ENCODE results near the gene EN2. TPM values are rescaled to one million over a fixed set of nuclear protein-coding genes. Genes with fewer than 3 reads are reported as not detected.

The EN2 gene
- polyA plus RNA-seq, 4 donors, result not detected

DNA sequence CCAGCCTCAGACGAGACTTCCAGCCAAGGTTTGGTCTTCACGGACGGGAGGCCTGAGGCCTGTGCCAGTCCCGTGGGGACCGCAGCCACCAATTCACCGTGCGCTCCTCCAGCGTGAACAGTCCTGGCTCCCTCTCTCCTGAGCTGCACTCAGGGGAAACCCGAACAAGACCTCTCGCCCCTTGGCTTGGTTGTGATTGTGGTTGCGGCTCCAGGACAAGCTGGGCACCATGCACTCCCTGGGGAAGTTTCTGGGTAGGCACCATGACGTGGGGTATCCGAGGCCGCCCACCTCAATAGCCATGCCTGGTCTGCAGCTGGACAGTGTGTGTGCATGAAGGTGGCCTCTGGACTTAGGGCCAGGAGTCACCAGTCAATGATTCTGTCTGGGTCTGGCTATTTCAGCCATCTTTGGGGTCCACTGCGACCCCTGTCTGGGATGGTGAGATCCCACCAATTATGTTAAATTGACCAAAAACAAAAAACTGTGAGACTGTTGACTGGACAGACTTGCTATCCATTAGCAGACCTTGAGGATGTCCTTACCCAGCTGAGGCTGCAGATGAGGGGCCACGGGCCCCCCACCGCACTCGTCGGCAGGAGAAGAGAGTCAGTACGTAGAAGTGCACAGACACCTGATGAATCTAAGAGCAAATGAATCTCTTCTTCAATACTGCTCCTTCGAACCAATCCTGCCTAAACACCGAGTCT is 33.5 kb upstream of the EN2 start:
- no peak overlapping the region for H3K27ac ChIP-seq (ENCODE audit: low read depth in 1 of 3, low read length in 2 of 3)
- H3K4me3 ChIP-seq (ENCODE audit: low read depth in 1 of 3, low read length in 3 of 3), result no peak overlapping the region
- H3K4me1 ChIP-seq (ENCODE audit: control insufficient read depth in 3 of 3, insufficient read depth in 2 of 3, low read depth in 1 of 3, low read length in 2 of 3), result no peaks in the 10 kb centered on the region
- WGBS, 3 donors, result 86 to 91% (median 90%) methylated on average over 22 of the region's 22 CpGs
- H3K27me3 ChIP-seq (ENCODE audit: control insufficient read depth in 3 of 3, insufficient read depth in 3 of 3, low read length in 3 of 3), result peaks cover 0 to 22% (median 10%) of the 10 kb centered on the region in 3 donors
- H3K9me3 ChIP-seq (ENCODE audit: control insufficient read depth in 2 of 2, insufficient read depth in 1 of 2, low read depth in 1 of 2, low read length in 1 of 2), result peaks cover 0 to 6% of the 10 kb centered on the region in 2 donors
- no peaks in the 10 kb centered on the region for H3K36me3 ChIP-seq (ENCODE audit: control insufficient read depth in 3 of 3, insufficient read depth in 2 of 3, low read depth in 1 of 3, low read length in 3 of 3)
- DNase-seq (no peak), FAIRE-seq (no peak)

DNA sequence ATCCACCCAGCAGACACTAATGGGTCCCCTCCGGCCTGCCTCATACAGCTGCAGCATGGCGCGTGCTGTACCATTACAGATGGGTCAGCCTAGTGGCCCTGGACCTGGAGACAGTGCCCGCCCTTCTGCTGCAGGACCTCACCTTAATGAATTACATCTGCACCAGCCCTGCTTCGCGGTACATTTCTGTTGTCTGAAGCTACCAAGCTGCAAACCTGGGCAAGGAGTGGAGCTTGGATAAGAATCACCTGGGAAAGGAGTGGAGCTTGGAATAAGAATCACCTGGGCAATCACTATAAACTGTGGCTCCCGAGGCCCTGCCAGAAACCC is 33.0 kb upstream of the EN2 start:
- DNase-seq (no peak), FAIRE-seq (no peak)
- Histone ChIP-seq H3K36me3 (ENCODE audit: control insufficient read depth in 3 of 3, insufficient read depth in 2 of 3, low read depth in 1 of 3, low read length in 3 of 3) (no peaks in the 10 kb centered on the region), H3K9me3 (ENCODE audit: control insufficient read depth in 2 of 2, insufficient read depth in 1 of 2, low read depth in 1 of 2, low read length in 1 of 2) (peaks cover 0 to 8% of the 10 kb centered on the region in 2 donors), H3K4me3 (ENCODE audit: low read depth in 1 of 3, low read length in 3 of 3) (no peak overlapping the region), H3K4me1 (ENCODE audit: control insufficient read depth in 3 of 3, insufficient read depth in 2 of 3, low read depth in 1 of 3, low read length in 2 of 3) (no peaks in the 10 kb centered on the region), H3K27me3 (ENCODE audit: control insufficient read depth in 3 of 3, insufficient read depth in 3 of 3, low read length in 3 of 3) (peaks cover 0 to 22% (median 15%) of the 10 kb centered on the region in 3 donors), H3K27ac (ENCODE audit: low read depth in 1 of 3, low read length in 2 of 3) (no peak overlapping the region)
- 68 to 87% (median 79%) methylated on average over 7 of the region's 7 CpGs for WGBS, 3 donors

DNA sequence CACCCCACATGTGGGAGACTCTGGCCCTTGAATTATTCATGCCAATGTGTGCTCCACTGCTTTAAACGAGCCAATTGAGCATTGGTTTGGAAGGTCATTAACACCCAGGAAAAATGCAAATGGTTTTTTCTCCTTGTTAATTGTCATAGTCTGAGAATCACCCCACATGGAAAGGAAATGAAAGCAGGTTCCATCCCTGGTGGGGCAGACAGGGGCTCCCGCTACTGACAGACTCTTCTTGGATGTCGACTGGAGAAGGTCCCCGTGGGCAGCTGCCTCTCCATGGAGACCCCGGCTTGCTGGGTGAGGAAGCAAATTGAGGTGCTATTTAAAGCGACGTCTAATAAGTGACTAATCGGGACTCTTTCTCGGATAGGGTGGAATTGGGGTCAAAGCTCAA is 32.0 kb upstream of the EN2 start:
- no peak for FAIRE-seq
- 22 to 57% (median 37%) methylated on average over 9 of the region's 9 CpGs for WGBS, 3 donors
- peak in 1 of 2 donors; percentile 13 for DNase-seq
- Histone ChIP-seq H3K4me1 (ENCODE audit: control insufficient read depth in 3 of 3, insufficient read depth in 2 of 3, low read depth in 1 of 3, low read length in 2 of 3) (no peaks in the 10 kb centered on the region), H3K4me3 (ENCODE audit: low read depth in 1 of 3, low read length in 3 of 3) (no peak overlapping the region), H3K9me3 (ENCODE audit: control insufficient read depth in 2 of 2, insufficient read depth in 1 of 2, low read depth in 1 of 2, low read length in 1 of 2) (peaks cover 0 to 8% of the 10 kb centered on the region in 2 donors), H3K27me3 (ENCODE audit: control insufficient read depth in 3 of 3, insufficient read depth in 3 of 3, low read length in 3 of 3) (peaks cover 0 to 25% (median 15%) of the 10 kb centered on the region in 3 donors), H3K27ac (ENCODE audit: low read depth in 1 of 3, low read length in 2 of 3) (no peak overlapping the region), H3K36me3 (ENCODE audit: control insufficient read depth in 3 of 3, insufficient read depth in 2 of 3, low read depth in 1 of 3, low read length in 3 of 3) (no peaks in the 10 kb centered on the region)

DNA sequence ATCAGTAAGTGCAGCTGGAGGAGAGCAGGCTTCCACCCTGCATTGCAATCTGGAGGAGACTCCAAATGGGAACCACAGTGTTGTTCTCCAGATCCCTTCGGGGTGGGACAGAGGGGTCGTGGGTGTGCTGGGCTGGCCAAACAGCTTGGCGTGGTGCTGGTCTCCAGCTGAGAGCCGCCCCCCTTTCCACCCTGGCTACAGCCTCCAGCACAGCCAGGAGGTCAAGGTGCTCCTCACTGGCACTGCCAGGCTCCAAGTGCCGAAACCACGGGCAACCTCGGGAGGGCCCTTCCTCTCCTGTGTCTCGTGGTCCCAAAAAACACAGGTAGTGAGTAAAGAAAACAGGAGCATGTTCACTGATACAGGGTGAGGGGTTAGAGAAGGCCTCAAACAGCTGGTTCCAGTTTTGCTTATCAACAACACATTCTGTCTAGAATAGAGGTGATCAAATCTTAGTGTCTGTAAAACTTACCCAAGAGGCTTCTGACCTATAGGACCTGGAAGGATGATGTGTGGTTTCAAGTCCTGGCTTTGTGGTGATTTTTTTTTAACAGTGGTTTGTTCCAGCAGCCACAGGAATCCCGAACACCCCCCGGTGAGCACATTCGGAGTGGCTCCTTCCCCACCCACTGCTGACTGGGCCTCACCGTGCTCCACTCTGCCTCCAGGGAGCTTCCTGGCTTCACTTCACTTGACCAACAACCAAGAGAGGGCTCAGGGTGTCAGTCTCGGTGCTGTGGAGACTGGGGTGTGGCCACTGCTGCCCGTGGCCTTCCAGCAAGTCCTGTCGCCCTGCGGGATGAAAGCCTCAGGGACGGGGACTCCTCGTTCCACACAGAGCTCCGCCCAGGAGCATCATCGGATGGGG is 31.2 kb upstream of the EN2 start:
- H3K36me3 ChIP-seq (ENCODE audit: control insufficient read depth in 3 of 3, insufficient read depth in 2 of 3, low read depth in 1 of 3, low read length in 3 of 3), result no peaks in the 10 kb centered on the region
- no peak overlapping the region for H3K27ac ChIP-seq (ENCODE audit: low read depth in 1 of 3, low read length in 2 of 3)
- no peak overlapping the region for H3K4me3 ChIP-seq (ENCODE audit: low read depth in 1 of 3, low read length in 3 of 3)
- WGBS, 3 donors, result 68 to 74% (median 72%) methylated on average over 20 of the region's 20 CpGs
- no peaks in the 10 kb centered on the region for H3K4me1 ChIP-seq (ENCODE audit: control insufficient read depth in 3 of 3, insufficient read depth in 2 of 3, low read depth in 1 of 3, low read length in 2 of 3)
- peaks cover 0 to 31% (median 15%) of the 10 kb centered on the region in 3 donors for H3K27me3 ChIP-seq (ENCODE audit: control insufficient read depth in 3 of 3, insufficient read depth in 3 of 3, low read length in 3 of 3)
- FAIRE-seq, result no peak
- peaks cover 0 to 8% of the 10 kb centered on the region in 2 donors for H3K9me3 ChIP-seq (ENCODE audit: control insufficient read depth in 2 of 2, insufficient read depth in 1 of 2, low read depth in 1 of 2, low read length in 1 of 2)
- no peak for DNase-seq

DNA sequence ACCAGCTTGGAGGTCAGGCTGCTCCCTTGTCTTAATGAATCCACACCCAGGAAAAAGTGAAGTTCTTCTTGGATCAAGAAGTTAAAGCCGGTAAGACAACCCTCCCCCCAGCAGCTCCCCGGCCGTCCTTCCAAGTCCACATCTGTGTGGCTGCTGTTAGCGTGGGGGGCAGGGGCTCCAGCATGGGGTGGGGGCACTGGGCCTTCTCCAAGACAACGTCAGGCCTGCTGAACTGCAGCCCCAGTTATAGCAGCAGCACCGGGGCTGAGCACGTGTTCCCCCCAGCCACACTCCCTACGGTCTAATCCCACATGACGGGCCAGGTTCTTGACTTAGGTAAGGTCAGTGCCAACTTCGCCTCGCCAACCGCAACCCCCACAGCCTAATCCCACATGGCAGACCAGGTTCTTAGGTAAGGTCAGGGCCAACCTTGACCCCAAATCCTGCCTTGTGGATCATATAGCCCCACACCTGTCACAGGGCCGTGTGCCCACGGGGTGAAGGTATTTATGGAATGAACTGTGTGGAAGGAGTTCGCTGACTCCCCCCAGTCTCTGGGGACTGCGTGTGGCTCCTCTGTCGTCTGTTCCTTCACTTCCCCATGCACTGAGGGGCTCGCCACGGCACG is 30.4 kb upstream of the EN2 start:
- DNase-seq (no peak), FAIRE-seq (no peak)
- WGBS, 3 donors, result 73 to 82% (median 75%) methylated on average over 20 of the region's 20 CpGs
- no peaks in the 10 kb centered on the region for H3K36me3 ChIP-seq (ENCODE audit: control insufficient read depth in 3 of 3, insufficient read depth in 2 of 3, low read depth in 1 of 3, low read length in 3 of 3)
- H3K27me3 ChIP-seq (ENCODE audit: control insufficient read depth in 3 of 3, insufficient read depth in 3 of 3, low read length in 3 of 3), result peaks cover 0 to 29% (median 15%) of the 10 kb centered on the region in 3 donors
- no peak overlapping the region for H3K4me3 ChIP-seq (ENCODE audit: low read depth in 1 of 3, low read length in 3 of 3)
- H3K9me3 ChIP-seq (ENCODE audit: control insufficient read depth in 2 of 2, insufficient read depth in 1 of 2, low read depth in 1 of 2, low read length in 1 of 2), result peaks cover 0 to 8% of the 10 kb centered on the region in 2 donors
- no peak overlapping the region for H3K27ac ChIP-seq (ENCODE audit: low read depth in 1 of 3, low read length in 2 of 3)
- H3K4me1 ChIP-seq (ENCODE audit: control insufficient read depth in 3 of 3, insufficient read depth in 2 of 3, low read depth in 1 of 3, low read length in 2 of 3), result no peaks in the 10 kb centered on the region

DNA sequence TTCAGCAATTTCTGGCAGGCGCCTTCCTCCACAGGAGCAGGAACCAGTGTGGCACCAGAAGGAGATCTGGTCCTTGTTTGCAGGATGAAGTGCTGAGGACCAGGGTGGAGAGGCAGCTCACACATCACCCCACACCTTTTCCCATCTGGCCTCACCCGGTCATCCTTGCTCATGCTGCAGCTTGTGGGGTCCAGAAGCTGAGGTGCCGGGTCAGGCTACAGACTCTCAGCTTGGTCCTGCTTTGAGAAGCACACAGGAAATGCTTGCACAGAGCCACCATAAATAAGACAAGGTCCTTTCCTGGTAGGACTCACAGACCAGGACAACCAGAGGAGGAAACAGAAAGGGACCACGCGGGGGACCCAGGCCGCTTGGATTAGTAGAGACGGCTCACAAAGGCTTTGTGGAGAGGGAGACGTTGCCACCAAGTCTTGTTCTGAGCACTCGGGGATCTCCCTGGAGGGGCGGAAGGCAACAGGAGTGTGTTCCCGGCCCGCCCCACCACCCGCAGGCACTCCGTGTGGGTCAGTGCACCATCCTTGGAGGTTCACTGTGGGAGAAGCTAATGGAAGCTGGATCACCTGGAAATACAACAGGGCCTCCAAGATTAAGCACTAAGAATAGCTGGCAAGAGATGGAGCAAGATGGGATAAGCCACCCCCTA is 29.6 kb upstream of the EN2 start:
- no peaks in the 10 kb centered on the region for H3K36me3 ChIP-seq (ENCODE audit: control insufficient read depth in 3 of 3, insufficient read depth in 2 of 3, low read depth in 1 of 3, low read length in 3 of 3)
- 85 to 91% (median 88%) methylated on average over 14 of the region's 14 CpGs for WGBS, 3 donors
- no peak overlapping the region for H3K27ac ChIP-seq (ENCODE audit: low read depth in 1 of 3, low read length in 2 of 3)
- H3K4me1 ChIP-seq (ENCODE audit: control insufficient read depth in 3 of 3, insufficient read depth in 2 of 3, low read depth in 1 of 3, low read length in 2 of 3), result no peaks in the 10 kb centered on the region
- FAIRE-seq, result no peak
- peaks cover 0 to 29% (median 17%) of the 10 kb centered on the region in 3 donors for H3K27me3 ChIP-seq (ENCODE audit: control insufficient read depth in 3 of 3, insufficient read depth in 3 of 3, low read length in 3 of 3)
- no peak for DNase-seq
- H3K4me3 ChIP-seq (ENCODE audit: low read depth in 1 of 3, low read length in 3 of 3), result no peak overlapping the region
- peaks cover 0 to 8% of the 10 kb centered on the region in 2 donors for H3K9me3 ChIP-seq (ENCODE audit: control insufficient read depth in 2 of 2, insufficient read depth in 1 of 2, low read depth in 1 of 2, low read length in 1 of 2)

DNA sequence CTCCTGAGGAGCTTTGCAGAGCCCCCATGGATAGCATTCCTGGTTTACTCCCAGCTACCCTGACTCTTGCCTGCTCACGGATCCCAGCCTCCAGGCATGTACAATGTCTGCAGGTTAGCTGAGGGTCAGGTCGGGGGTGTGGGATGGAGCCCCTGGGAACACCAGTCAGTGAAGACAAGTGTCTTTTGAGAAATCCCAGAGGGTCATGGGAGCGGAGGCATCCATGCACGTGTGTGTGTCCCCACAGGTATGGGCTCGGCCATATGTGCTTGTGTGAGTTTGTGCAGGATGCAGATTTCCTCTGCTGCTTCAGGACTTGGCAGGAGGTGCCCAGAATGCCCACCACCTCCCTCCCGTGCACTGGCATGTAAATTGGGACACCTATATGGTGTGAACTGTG is 28.3 kb upstream of the EN2 start:
- DNase-seq (no peak), FAIRE-seq (no peak)
- WGBS, 3 donors, result 58 to 72% (median 68%) methylated on average over 6 of the region's 6 CpGs
- Histone ChIP-seq H3K36me3 (ENCODE audit: control insufficient read depth in 3 of 3, insufficient read depth in 2 of 3, low read depth in 1 of 3, low read length in 3 of 3) (no peaks in the 10 kb centered on the region), H3K9me3 (ENCODE audit: control insufficient read depth in 2 of 2, insufficient read depth in 1 of 2, low read depth in 1 of 2, low read length in 1 of 2) (peaks cover 0 to 8% of the 10 kb centered on the region in 2 donors), H3K27me3 (ENCODE audit: control insufficient read depth in 3 of 3, insufficient read depth in 3 of 3, low read length in 3 of 3) (peaks cover 0 to 25% (median 18%) of the 10 kb centered on the region in 3 donors), H3K4me3 (ENCODE audit: low read depth in 1 of 3, low read length in 3 of 3) (no peak overlapping the region), H3K4me1 (ENCODE audit: control insufficient read depth in 3 of 3, insufficient read depth in 2 of 3, low read depth in 1 of 3, low read length in 2 of 3) (no peaks in the 10 kb centered on the region), H3K27ac (ENCODE audit: low read depth in 1 of 3, low read length in 2 of 3) (no peak overlapping the region)

DNA sequence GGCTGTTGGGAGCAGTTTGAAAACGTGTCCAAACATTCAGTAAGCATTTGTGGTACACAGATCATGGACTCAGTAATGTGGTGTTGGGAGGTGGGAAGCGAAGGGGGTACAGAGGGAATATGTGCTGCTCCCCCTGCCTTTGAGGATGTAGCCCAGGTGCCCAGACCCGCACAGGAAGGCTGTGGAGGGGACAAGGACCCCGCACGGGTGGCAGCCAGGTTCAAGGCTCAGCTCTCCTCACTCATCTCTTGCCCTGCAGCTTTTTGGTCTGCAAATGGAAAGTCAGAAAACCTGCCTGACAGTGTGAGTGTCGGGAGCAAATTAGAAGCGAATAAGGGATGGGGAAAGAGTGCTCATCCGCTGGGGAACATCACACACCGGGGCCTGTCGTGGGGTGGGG is 27.3 kb upstream of the EN2 start:
- DNase-seq, result no peak
- FAIRE-seq, result no peak
- WGBS, 3 donors, result 73 to 78% (median 74%) methylated on average over 10 of the region's 10 CpGs

More for the DNA sequence above, 27.3 kb upstream of the EN2 start:
- no peaks in the 10 kb centered on the region for H3K4me1 ChIP-seq (ENCODE audit: control insufficient read depth in 3 of 3, insufficient read depth in 2 of 3, low read depth in 1 of 3, low read length in 2 of 3)
- H3K4me3 ChIP-seq (ENCODE audit: low read depth in 1 of 3, low read length in 3 of 3), result no peak overlapping the region
- no peaks in the 10 kb centered on the region for H3K36me3 ChIP-seq (ENCODE audit: control insufficient read depth in 3 of 3, insufficient read depth in 2 of 3, low read depth in 1 of 3, low read length in 3 of 3)
- H3K9me3 ChIP-seq (ENCODE audit: control insufficient read depth in 2 of 2, insufficient read depth in 1 of 2, low read depth in 1 of 2, low read length in 1 of 2), result peaks cover 0 to 8% of the 10 kb centered on the region in 2 donors
- H3K27me3 ChIP-seq (ENCODE audit: control insufficient read depth in 3 of 3, insufficient read depth in 3 of 3, low read length in 3 of 3), result peaks cover 0 to 25% (median 18%) of the 10 kb centered on the region in 3 donors
- H3K27ac ChIP-seq (ENCODE audit: low read depth in 1 of 3, low read length in 2 of 3), result no peak overlapping the region

Measured in small intestine (tissue), 7 donors.